GM15510 (cell line): ENCODE data around the gene SHISA2.

Source experiments
- POLR2A ChIP-seq: IDR thresholded peaks from 3 replicates; pipeline ENCODE4 v1.6.1; 2011; ENCODE audit warnings: borderline replicate concordance; ENCODE audit not compliant: insufficient read length; ENCODE audit errors: extremely low read depth

The SHISA2 gene

GRCh38 chr13:26051657-26052311, at the start of gene SHISA2:
Gene SHISA2 (minus strand): TSS chr13:26052016. CDS start chr13:26050975, 1,041 bp downstream.
- no peak for TF ChIP-seq POLR2A

GRCh38 chr13:26095846-26096610, 44.2 kb upstream of the SHISA2 start:
- no peak for TF ChIP-seq POLR2A

- no peak for TF ChIP-seq POLR2A
These were observed 43.5 kb upstream of the SHISA2 start for GRCh38 chr13:26095338-26095737.

GRCh38 chr13:26075498-26075897, 23.7 kb upstream of the SHISA2 start:
- no peak for TF ChIP-seq POLR2A

- no peak for TF ChIP-seq POLR2A
These were observed 22.9 kb upstream of the SHISA2 start for GRCh38 chr13:26074706-26075105.

- no peak for TF ChIP-seq POLR2A
These were observed 19.9 kb upstream of the SHISA2 start for GRCh38 chr13:26071691-26072090.

GRCh38 chr13:26067601-26068000, 15.8 kb upstream of the SHISA2 start:
- TF ChIP-seq POLR2A: no peak

GRCh38 chr13:26062853-26063444, 11.1 kb upstream of the SHISA2 start:
- TF ChIP-seq POLR2A: no peak

GRCh38 chr13:26061947-26062346, 10.1 kb upstream of the SHISA2 start:
- no peak for TF ChIP-seq POLR2A

GRCh38 chr13:26061256-26061655, 9.4 kb upstream of the SHISA2 start:
- TF ChIP-seq POLR2A: no peak

- no peak for TF ChIP-seq POLR2A
These were observed 8.5 kb upstream of the SHISA2 start for GRCh38 chr13:26060357-26060756.

GRCh38 chr13:26058704-26059103, 6.9 kb upstream of the SHISA2 start:
- no peak for TF ChIP-seq POLR2A

GRCh38 chr13:26054896-26055295, 3.1 kb upstream of the SHISA2 start:
- TF ChIP-seq POLR2A: no peak

- no peak for TF ChIP-seq POLR2A
These were observed 1.7 kb upstream of the SHISA2 start for GRCh38 chr13:26053418-26053980.

GRCh38 chr13:26052337-26052736, 521 bp upstream of the SHISA2 start:
- TF ChIP-seq POLR2A: no peak
